Amniotic epithelial cell (primary cell): ENCODE results near the gene MXRA8.
"Not testable (repeated sequence)": the region's sequence is repeated elsewhere in the genome, so short reads cannot be mapped to it uniquely, and the experiment has no call there.

ENCODE experiments used
- DNase-seq: peaks from one replicate; pipeline ENCODE4 v3.0.0-alpha.2; 2010; ENCODE audit warnings: low read depth

MXRA8 gene, protein sequence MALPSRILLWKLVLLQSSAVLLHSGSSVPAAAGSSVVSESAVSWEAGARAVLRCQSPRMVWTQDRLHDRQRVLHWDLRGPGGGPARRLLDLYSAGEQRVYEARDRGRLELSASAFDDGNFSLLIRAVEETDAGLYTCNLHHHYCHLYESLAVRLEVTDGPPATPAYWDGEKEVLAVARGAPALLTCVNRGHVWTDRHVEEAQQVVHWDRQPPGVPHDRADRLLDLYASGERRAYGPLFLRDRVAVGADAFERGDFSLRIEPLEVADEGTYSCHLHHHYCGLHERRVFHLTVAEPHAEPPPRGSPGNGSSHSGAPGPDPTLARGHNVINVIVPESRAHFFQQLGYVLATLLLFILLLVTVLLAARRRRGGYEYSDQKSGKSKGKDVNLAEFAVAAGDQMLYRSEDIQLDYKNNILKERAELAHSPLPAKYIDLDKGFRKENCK

DNA sequence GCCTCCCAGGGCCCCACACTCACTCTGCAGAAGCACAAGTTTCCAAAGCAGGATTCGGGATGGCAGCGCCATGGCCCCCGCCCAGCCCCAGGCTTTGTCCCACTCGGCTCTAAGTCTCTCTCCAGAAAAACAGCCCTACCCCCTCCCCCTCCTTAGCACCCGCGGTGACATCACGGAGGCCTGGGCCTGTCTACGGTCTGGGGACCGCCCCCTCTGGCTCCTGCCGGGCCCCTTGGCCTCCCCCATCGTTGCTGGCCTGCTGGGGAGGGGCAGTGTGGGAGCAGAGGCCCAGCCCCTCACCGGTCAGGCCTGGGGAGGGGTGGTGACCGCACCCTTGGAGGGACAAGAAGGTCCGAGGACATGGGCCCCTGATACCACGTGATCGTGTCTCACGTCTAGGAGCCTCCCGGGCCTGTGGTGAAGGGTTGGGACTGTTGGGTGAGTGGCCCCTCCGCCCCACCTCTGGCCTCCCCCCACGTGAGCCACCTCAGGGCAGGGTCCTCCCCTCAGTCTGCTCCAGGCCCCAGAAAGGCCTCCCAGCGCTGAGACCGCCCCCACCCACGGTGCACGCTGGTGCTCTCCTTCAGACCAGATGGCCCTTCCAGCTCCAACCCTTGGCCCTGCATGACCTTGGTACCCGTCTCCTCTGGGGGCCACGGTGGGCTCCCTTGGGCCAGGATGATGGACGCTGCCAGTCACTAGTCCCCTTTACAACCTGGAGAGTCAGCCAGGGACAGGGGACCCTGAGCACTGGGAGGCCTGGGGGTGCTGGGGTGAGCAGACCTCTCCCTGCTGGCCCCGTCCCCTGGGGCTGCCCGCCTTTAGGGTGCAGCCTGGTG lies at the start of gene MXRA8:
TSS of gene MXRA8 (minus strand) at position 123 of the 839 bp plus-strand sequence. CDS start at position 72, 51 bp downstream.
- peak; percentile 86 for DNase-seq

DNA sequence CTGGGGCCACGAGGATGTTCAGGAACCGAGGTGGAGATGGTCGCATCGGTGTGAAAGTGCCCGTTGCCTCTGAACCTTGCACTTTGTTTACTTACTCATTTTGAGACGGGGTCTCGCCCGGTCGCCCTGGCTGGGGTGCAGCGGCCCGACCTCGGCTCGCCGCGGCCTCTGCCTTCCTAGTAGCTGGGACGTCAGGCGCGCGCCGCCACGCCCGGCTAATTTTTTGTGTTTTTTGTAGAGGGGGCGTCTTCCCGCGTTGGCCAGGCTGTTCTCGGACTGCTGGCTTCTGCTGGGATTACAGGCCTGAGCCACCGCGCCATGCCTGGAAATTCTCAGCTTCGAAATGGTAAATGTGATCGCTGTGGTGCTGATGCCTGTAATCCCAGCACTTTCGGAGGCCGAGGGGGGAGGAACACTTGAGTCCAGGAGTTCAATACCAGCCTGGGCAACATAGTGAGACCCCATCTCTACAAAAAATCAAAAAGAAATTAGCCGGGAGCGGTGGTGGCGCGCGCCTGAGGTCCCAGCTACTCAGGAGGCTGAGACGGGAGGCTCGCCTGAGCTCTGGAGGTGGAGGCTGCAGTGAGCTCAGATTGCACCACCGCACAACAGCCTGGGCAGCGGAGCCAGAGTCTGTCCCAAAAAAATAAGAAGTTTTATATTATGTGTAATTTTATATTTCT lies 49.4 kb upstream of the MXRA8 start:
- DNase-seq, result peak; percentile 43

DNA sequence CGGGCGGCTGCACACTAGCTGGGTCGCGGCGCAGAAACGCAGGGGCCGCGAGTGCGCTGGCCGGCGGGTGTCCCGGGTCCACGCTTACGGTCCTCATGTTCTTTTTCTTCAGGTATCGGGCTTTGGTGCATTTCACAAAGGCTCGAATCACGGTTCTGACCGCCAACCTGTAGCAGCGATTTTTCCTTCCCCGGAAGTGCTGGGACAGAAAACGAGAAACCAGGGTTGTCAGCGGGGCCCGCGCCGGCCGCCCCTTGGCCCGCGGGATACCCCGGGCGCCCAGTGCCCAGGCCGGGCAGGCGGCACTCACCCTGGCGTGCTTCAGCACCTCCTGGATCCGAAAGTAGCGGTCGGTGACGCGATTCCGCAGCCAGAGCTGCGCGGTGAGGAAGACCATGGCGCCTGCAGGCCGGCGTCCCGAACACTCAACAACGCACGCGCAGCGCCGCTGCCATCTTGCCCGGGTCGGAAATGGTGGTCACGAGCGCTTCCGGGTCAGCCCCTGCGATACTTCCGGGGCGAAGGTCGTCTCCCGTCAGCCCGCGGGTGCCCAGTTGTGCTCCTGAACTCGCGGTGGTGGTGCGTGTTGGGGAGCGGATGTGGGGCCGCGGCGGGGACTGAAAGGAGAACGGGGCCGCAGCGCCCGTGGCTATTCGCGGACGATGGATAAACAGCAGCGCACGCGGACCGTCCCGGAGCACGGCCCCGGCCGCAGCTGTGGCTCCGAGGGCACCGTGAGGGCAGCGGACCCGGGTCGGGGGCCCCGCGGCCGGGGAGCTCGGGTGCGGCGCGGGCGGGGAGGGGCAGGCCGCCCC lies 48.7 kb upstream of the MXRA8 start, which contains the start of gene MRPL20:
TSS of gene MRPL20 (minus strand) at position 473 of the 815 bp plus-strand sequence. CDS start at position 397, 76 bp downstream.
- peak; percentile 87 for DNase-seq

DNA sequence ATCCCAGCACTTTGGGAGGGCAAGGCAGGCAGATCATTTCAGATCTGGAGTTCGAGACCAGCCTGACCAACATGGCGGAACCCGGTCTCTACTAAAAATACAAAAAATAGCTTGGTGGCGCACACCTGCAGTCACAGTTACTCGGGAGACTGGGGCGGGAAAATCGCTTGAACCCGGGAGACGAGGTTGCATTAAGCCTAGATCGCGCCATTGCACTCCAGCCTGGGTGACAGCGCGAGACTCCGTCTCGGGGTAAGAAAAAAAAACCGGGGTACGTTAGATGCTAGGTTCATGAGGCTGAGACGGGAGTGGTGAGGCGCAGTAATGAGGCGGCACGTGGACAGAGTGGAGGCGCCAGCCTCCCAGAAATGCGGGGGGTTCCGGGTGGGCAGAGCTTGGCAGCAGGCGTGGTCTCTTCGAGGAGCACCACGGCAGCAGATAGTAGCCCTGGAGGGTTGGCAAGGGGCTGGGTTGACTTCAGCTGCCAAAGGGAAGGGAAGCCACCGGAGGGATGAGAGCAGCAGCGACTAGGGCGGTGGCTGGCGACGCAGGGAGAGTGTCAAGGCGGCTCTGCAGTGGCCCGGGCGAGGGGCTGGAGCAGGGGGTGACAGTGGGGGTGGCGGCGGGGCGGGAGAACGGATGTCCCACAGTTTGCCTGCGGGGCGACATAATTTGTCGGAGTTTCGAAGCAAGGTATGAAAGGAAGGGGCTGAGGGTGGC lies 47.9 kb upstream of the MXRA8 start:
- no peak for DNase-seq

DNA sequence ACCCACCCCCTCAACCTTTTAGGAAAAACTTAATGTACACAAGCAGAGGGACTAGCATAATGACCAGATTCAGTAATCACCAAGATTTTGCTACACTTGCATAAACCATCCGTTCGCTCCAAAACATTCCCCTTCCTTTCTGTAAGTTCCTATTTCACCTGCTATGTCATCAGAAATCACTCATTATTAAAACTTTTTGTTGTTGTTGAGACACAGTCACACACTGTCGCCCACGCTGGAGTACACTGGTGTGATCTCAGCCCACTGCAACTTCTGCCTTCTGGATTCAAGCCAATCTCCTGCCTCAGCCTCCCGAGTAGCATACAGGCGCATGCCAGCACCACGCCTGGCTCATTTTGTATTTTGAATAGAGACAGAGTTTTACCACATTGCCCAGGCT lies 45.3 kb upstream of the MXRA8 start:
- DNase-seq, result no peak

DNA sequence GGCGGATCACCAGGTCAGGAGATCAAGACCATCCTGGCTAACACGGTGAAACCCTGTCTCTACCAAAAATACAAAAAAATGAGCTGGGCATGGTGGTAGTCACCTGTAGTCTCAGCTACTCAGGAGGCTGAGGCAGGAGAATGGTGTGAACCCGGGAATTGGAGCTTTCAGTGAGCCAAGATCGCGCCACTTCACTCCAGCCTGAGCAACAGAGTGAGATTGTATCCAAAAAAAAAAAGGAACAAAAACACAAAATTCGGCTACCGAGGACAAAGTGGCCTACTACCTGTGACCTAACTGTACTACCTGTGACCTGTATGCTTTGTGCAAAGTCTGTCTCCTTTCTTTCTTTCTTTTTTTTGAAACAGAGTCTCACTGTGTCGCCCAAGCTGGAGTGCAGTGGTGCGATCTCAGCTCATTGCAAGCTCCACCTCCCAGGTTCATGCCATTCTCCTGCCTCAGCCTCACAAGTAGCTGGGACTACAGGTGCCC lies 44.6 kb upstream of the MXRA8 start:
- not testable (repeated sequence) for DNase-seq

DNA sequence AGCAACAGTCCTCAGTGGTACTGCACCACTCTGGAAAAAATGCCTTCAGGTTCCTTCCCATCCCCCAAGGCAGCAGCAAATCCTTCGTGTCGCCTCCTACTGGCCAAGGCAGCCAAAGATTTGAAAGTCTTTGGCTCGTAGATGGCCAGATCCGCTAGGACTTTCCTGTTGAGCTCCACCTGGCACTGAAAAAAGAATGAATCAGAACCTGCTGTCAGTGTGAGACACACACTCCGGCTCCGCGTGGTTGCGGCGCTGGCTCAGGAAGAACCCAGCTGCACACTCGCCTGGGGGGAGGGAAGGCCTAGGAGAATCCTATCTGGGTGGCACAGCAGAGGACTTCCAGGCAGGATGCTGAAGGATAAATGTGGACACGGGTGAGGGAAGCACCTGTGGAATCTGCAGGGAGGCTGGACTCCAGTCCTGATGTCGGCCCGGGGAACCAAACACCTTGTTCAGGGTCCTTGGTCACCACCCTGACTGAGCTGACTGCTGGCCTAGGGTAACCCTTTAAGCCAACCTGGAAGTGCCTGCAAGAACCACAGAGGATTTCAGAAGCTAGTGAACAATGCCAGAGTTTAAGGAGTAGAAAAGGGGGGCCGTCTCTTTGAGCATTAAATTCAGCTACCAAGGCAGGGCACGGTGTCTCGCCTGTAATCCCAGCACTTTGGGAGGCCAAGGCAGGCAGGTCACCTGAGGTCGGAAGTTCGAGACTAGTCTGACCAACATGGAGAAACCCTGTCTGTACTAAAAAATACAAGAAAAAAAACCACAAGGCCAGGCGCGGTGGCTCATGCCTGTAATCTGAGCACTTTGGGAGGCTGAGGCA lies 43.9 kb upstream of the MXRA8 start:
- DNase-seq, result peak; percentile 80

DNA sequence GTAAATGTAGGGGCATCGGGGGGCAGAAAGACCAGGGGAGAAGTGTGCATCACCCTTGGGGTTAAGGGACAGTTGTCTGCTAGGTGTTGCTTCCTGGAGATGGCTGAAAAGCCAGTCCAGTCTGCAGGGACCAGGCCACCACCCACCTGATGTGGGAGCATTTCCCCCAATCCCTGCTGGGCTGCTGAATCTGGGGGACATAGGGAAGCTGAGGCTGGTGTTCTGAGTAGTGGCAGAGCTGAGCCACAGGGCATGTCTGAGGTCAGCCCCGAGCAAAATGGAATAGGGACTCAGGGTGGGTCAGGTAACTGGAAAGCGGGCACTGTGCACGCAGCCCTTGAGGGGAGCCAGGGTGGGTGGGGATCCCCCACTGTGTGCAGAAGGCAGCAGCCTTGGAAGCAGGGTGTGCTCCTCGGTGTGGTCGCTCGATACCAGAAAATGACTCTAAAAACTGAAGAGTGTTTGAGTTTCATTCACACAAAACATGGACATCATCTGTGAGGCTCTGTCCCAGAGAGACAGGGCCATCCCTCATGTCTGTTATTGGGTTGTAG lies 43.2 kb upstream of the MXRA8 start:
- no peak for DNase-seq

DNA sequence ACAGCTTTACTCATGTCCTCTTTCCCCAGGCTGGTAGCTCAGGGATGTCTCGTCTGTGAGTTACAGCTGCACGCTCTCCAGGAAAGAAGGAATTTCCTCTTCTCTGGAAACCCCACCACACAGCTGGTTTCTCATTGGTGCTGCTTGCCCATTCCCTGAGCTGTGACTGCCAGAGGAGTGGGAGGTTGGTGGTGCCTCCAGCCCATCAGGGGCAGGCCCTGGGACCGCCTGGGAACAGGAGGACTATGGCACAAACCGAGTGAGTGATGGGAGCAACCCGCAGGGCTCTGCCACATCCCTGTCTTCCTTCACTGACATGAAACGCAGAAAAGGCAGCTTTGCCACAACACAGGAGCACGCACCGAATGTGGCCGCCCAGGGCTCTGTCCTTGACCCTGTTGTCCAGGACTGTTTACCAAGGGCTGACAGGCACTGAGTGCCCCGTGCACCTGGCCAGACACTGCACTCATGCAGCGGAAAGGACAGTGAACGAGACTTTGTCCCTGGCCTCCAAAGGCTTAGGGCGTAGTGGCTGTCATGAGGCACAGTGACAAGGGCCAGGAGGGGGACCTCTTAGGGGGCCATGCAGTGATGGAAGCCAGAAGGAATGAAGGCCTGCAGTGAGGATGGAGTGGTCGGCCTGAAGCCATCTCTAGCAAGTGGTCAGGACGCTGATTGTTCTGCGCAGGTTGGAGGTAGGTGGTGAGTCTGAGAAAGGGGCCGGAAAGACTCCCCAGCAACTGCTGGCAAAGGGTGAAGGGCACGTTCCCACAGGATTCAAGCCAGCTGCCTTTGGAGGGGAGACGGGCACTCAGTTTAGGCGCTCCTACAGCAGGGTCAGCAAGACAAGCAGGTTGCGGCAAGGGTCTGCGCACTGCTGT lies 42.5 kb upstream of the MXRA8 start:
- DNase-seq, result no peak

DNA sequence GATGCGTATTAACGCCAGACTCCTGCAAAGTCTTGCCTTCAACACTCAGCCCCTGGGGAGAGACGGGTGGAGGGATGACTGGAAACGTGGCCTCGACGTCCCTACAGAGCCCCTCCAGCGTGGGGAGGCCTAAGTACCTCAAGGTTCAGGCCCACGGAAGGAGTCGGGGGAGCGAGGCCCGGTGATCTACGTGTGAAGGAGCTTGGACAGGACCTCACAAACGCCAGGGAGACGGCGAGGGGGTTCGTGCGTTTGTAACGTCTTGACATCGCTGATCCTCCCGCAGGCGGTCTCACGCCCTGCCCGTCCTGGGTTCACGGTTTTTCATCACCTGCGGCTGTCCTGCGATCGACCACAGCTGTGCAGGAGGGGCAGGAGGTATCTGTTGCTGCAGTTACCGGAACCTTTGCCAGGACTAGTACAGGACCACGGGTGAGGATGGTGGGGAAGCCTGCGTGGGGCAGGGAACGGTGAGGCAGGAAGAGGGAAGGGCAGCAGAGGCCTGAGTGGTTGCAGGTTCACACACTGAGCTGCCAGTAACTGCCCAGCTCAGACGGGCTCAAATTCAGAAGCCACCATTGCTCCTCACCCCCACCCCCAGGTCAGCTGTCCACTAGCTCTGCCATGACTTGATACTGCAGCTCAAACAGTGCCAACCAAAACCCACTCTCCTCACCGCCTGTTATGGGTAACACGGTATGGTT lies 41.7 kb upstream of the MXRA8 start:
- no peak for DNase-seq

DNA sequence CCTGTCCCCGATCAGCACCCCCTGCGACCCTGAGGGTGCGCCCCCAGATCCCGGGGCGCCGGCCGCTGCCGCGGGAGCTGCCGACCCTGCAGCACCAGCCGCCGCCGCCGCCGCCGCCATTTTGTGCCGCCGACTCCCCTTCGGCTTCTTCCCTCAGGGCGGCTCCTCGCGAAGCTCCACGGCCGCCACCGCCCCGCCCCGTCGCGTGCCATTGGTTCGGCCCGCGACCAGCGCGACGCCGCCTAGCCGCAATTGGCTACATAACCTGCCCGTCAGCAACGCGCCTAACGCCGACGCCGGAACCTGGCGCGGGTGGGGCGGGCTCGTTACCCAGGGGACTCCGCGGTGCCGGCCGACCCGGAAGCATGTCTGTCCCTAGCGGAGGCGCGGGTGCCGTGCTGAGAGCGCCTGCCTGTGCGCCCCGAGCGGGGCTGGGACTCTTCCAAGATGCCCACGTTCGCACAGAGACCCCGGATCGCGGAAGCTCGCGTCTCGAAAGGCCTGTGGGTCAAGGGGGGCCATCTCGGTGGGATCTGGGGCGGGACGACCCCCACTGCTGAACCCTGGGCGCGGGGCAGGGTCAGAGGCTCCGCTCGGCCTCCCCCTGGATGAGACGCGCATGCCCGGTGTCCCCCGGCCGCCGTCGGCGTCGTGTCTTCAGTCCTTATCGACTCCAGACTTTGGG lies 41.0 kb upstream of the MXRA8 start, which contains the start of gene CCNL2:
TSS of gene CCNL2 (minus strand) at position 149 of the 685 bp plus-strand sequence. CDS start at position 120, 29 bp downstream.
- DNase-seq, result peak; percentile 96

DNA sequence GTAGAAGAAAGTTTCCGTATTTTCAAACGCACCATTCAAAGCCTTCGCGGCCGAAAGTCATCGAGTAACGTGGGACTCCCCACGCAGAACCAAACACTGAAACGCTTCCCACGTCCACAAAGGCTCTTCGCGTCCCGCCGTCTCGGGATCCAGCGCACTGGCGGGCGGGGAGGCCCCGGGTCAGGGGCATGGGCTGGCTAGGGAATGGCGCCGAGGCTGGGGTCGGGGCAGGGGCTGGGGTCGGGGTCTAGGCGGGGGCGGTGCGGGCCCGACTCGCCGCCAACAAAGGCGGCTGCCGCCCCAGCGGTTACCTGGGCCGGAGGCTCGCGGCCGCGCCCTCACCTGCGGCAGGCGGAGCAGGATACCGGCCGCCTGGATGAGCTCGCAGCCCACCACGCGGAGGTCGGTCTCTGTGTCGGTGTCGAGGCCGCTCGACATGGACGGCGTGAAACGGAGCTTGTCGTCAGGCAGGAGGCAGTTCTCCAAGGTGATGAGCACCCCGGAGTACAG lies 40.4 kb upstream of the MXRA8 start:
- DNase-seq, result no peak

DNA sequence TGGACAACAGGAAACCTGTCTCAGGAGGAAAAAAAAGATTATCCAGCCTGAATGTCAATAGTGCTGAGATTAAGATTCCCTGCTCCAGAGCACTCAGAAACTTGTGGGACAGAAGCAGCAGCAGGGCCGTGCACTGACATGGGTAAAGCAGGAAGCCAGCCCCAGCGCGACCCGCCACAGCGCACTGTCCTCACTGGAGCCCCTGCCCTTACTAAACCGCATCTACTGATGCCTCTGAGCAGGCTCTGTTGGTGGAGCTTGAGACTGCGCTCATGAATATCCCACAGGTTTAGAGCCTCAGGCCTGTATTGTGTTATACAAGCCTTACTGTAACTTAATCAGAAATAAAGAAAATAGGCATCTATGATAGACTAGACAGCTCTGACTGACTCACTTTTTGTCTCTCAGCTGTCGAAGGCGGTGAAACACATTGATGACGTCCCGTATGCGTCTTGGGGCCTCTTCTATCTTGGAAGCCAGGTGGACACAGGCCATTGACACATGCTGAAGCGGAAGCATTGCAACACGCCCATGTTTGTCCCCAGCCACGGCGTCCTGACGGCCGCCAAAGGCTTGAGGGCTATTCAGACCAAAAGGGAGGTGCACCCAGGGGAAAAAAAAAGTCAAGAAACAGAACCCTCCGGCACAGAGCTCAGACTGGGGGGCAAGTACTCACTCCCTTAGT lies 39.6 kb upstream of the MXRA8 start:
- DNase-seq, result no peak

DNA sequence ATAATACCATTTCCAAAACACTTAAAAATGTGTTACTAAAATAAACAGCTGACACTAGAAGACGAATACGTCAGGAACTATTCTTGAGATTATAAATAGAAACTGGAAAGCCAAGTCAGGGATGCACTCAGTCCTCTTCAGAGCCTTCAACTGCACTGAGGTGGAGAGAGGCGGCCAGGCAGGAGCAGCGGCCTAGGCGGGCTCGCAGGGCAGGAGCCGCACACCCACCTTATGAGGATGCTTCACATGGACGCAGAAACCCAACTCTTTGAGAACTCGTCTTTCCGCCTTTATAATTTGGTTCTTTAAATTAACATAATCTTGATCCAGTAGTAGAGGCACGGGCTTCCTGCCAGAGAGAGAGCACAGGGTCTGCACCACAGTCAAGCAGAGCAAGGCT lies 36.8 kb upstream of the MXRA8 start:
- DNase-seq, result no peak

DNA sequence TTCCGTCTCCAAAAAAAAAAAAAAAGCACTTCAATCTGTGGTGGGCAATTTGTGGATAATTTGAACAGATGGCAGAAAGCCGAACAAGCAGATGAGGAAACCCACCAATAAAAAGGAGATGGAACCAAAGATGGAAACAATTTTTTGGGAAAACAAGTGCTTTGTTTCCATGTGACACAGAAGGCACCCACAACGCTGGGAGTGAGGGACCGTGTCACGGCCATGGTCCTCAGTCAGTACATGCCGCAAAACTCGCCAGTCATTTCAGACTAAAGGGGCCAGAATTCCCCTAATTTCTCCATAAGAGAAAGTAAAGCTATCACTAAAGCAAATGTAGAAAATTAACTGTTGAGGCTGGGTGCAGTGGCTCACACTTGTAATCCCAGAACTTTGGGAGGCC lies 35.8 kb upstream of the MXRA8 start:
- no peak for DNase-seq

DNA sequence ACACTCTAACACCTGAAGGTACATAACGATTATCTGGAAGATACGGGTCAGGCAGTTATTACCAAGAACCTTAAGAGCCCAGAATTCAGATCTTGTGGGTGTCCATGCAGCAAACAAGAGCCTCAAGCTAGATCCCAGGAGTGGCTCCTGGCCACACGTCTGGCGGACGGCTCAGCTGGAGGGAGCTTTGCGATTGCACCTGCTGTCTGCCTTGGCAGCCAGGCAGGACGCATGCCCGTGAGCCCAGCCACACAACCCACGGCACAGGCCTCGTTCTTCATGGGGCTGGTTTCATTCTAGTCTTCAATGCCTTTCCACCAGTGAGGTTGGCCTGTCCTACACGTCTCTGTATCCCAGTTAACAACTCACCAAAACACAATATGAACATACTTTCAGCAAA lies 35.1 kb upstream of the MXRA8 start:
- DNase-seq, result no peak
